GM12878 (cell line): ENCODE measurements around the gene STAMBP.

ENCODE experiments used
- FOS ChIP-seq: IDR thresholded peaks from 3 replicates; pipeline ENCODE4 v1.6.1; 2011; ENCODE audit warnings: borderline replicate concordance; ENCODE audit not compliant: insufficient read length; ENCODE audit errors: extremely low read depth
- TAF1 ChIP-seq: IDR thresholded peaks from 2 replicates; pipeline ENCODE4 v1.6.1; 2011; ENCODE audit warnings: mild to moderate bottlenecking, low read depth, low read length, borderline replicate concordance
- ZNF384 ChIP-seq: IDR thresholded peaks from 2 replicates; pipeline ENCODE4 v1.6.1; 2012; ENCODE audit warnings: low read depth, mild to moderate bottlenecking, low read length, improper control_type of control experiment, borderline replicate concordance

DNA sequence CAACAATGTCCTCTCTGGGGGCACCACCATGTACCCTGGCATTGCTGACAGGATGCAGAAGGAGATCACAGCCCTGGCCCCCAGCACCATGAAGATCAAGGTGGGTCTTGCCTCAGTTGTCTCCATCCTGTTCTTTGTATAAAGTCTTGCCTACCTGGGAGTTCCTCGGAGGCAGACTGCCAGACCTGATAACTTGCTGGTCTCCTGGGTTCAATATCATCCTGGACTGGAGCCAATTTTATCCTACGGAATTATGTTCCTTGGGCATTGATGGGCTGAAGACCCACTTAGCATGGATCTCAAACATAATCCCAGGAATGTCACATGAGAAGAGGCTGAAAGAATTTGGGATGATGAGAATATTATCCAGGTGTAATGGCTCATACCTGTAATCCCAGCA is 87.9 kb downstream of the STAMBP start:
- TF ChIP-seq ZNF384 (no peak), FOS (no peak), TAF1 (no peak)
